GM23338 (cell line): ENCODE measurements around the gene IL1RL1. TPM values are rescaled to one million over a fixed set of nuclear protein-coding genes. Genes with fewer than 3 reads are reported as not detected.

Source experiments
- ATAC-seq: fragments of 200-7000 bp; cut with Tn5 transposase; 3 replicates; pipeline ENCODE4 v1.9.1; 2020
- DNase-seq: peaks from one replicate; pipeline ENCODE4 v3.0.0-alpha.2; 2015; ENCODE audit warnings: low spot score
- H2AFZ ChIP-seq: fragments of 200-600 bp; sonication (generic); 2 replicates; pipeline ENCODE4 v1.8.0; 2016; ENCODE audit warnings: antibody characterized with exemption, mild to moderate bottlenecking, moderate library complexity
- H3F3A ChIP-seq: fragments of 200-600 bp; sonication (generic); replicated peaks from 2 replicates; pipeline ENCODE4 v1.8.0; 2017; ENCODE audit warnings: antibody characterized with exemption, mixed run types, low read depth
- H3K27ac ChIP-seq: fragments of 200-600 bp; sonication (generic); 2 replicates; pipeline ENCODE4 v1.6.1; 2016; ENCODE audit warnings: low read depth
- H3K27me3 ChIP-seq: fragments of 200-600 bp; sonication (generic); 2 replicates; pipeline ENCODE4 v1.8.0; 2016; ENCODE audit warnings: mild to moderate bottlenecking, mixed run types, moderate library complexity; ENCODE audit not compliant: insufficient read depth
- H3K36me3 ChIP-seq: fragments of 200-600 bp; sonication (generic); 2 replicates; pipeline ENCODE4 v1.8.0; 2016; ENCODE audit warnings: mild to moderate bottlenecking; ENCODE audit not compliant: insufficient read depth
- H3K4me1 ChIP-seq: fragments of 200-600 bp; sonication (generic); 2 replicates; pipeline ENCODE4 v1.8.0; 2016; ENCODE audit warnings: mild to moderate bottlenecking, moderate library complexity; ENCODE audit not compliant: insufficient read depth
- H3K4me2 ChIP-seq: fragments of 200-600 bp; sonication (generic); 2 replicates; pipeline ENCODE4 v1.7.1; 2017; ENCODE audit warnings: mixed run types
- H3K4me3 ChIP-seq: fragments of 200-600 bp; sonication (generic); 2 replicates; pipeline ENCODE4 v1.6.1; 2016; ENCODE audit warnings: mixed run types
- H3K79me2 ChIP-seq: fragments of 200-600 bp; sonication (generic); replicated peaks from 2 replicates; pipeline ENCODE4 v1.8.0; 2017; ENCODE audit warnings: mild to moderate bottlenecking; ENCODE audit not compliant: insufficient read depth
- H3K9me2 ChIP-seq: fragments of 200-600 bp; sonication (generic); 2 replicates; pipeline ENCODE4 v1.8.0; 2017; ENCODE audit not compliant: insufficient read depth
- H4K20me1 ChIP-seq: fragments of 200-600 bp; sonication (generic); replicated peaks from 2 replicates; pipeline ENCODE4 v1.8.0; 2017; ENCODE audit warnings: mild to moderate bottlenecking; ENCODE audit not compliant: insufficient read depth
- H3K27ac Mint-ChIP-seq: 2 replicates; pipeline ENCODE4 v1.8.0; 2020; ENCODE audit warnings: inconsistent platforms, mild to moderate bottlenecking, moderate library complexity, mixed read lengths
- H3K27me3 Mint-ChIP-seq: 3 replicates; pipeline ENCODE4 v1.8.0; 2022; ENCODE audit warnings: low read depth, mild to moderate bottlenecking, moderate library complexity, mixed read lengths, inconsistent platforms; ENCODE audit not compliant: insufficient read depth, poor library complexity
- H3K36me3 Mint-ChIP-seq: 3 replicates; pipeline ENCODE4 v1.8.0; 2021; ENCODE audit warnings: low read depth, mild to moderate bottlenecking, inconsistent platforms, moderate library complexity, mixed read lengths
- H3K4me1 Mint-ChIP-seq: 3 replicates; pipeline ENCODE4 v1.8.0; 2020; ENCODE audit warnings: mild to moderate bottlenecking, inconsistent platforms, mixed read lengths
- H3K4me3 Mint-ChIP-seq: 3 replicates; pipeline ENCODE4 v1.8.0; 2021; ENCODE audit warnings: moderate library complexity, mild to moderate bottlenecking, inconsistent platforms, mixed read lengths
- H3K9me3 Mint-ChIP-seq: 3 replicates; pipeline ENCODE4 v1.8.0; 2020; ENCODE audit warnings: moderate library complexity, mild to moderate bottlenecking, inconsistent platforms, mixed read lengths
- CREB1 ChIP-seq: fragments of 250-450 bp; sonication (Bioruptor Pico); IDR thresholded peaks from 2 replicates; pipeline ENCODE4 v1.5.0; 2020; ENCODE audit warnings: low read depth, mild to moderate bottlenecking, moderate library complexity
- CTCF ChIP-seq, 2 experiments: fragments of 200-600 bp in 1 of 2; sonication (generic) in 1 of 2; conservative IDR thresholded peaks; 2 replicates each; pipeline versions ENCODE4 v1.5.1 to v1.6.1; 2016 to 2017; ENCODE audit warnings: antibody characterized with exemption in 2 of 2, low read depth in 2 of 2, mild to moderate bottlenecking in 2 of 2, moderate library complexity in 1 of 2
- ETS1 ChIP-seq: IDR thresholded peaks from 2 replicates; pipeline ENCODE4 v1.6.1; 2016; ENCODE audit warnings: antibody characterized with exemption
- EZH2 ChIP-seq: fragments of 200-600 bp; sonication (generic); IDR thresholded peaks from one replicate; pipeline ENCODE4 v1.8.0; 2017; ENCODE audit warnings: antibody characterized with exemption, mild to moderate bottlenecking, low read depth; ENCODE audit not compliant: unreplicated experiment
- EZH2phosphoT487 ChIP-seq: fragments of 200-600 bp; sonication (generic); IDR thresholded peaks from one replicate; pipeline ENCODE4 v1.8.1; 2018; ENCODE audit warnings: antibody characterized with exemption; ENCODE audit not compliant: unreplicated experiment
- JUNB ChIP-seq: IDR thresholded peaks from one replicate; pipeline ENCODE4 v1.6.1; 2016; ENCODE audit warnings: antibody characterized with exemption; ENCODE audit not compliant: unreplicated experiment
- NANOG ChIP-seq: IDR thresholded peaks from 2 replicates; pipeline ENCODE4 v1.6.1; 2016; ENCODE audit warnings: antibody characterized with exemption, borderline replicate concordance
- POLR2AphosphoS5 ChIP-seq: IDR thresholded peaks from 2 replicates; pipeline ENCODE4 v1.6.1; 2016; ENCODE audit warnings: antibody characterized with exemption, low read depth
- REST ChIP-seq: IDR thresholded peaks from one replicate; pipeline ENCODE4 v1.6.1; 2018; ENCODE audit warnings: antibody characterized with exemption; ENCODE audit not compliant: unreplicated experiment
- STAT1 ChIP-seq: IDR thresholded peaks from one replicate; pipeline ENCODE4 v1.6.1; 2016; ENCODE audit warnings: antibody characterized with exemption; ENCODE audit not compliant: unreplicated experiment
- ZNF114 ChIP-seq: fragments of 250-450 bp; sonication (Bioruptor Pico); IDR thresholded peaks from 2 replicates; pipeline ENCODE4 v1.5.0; 2020; ENCODE audit warnings: mild to moderate bottlenecking, moderate library complexity
- ZNF331 ChIP-seq: fragments of 250-450 bp; sonication (Bioruptor Pico); IDR thresholded peaks from 2 replicates; pipeline ENCODE4 v1.5.0; 2020; ENCODE audit warnings: low read depth, mild to moderate bottlenecking, moderate library complexity
- polyA plus RNA-seq: library from polyadenylated mRNA; unstranded; fragments of >200 nt; fragmentation: Nextera tagmentation; extraction: Ambion mirVana; gene quantifications from 2 replicates; pipeline ENCODE4 v1.2.1, GENCODE V29; 2016
- total RNA-seq: library from RNA; depleted of rRNA; stranded (reverse); fragments of >200 nt; shearing (Covaris generic); gene quantifications from 2 replicates; pipeline ENCODE4 v1.2.3, GENCODE V29; 2014
- TF ChIP-seq, protein P1 (sequence below): fragments of 250-450 bp; sonication (Bioruptor Pico); IDR thresholded peaks from 2 replicates; pipeline ENCODE4 v1.5.0; 2020; ENCODE audit warnings: mild to moderate bottlenecking, moderate library complexity

IL1RL1 gene
- total and polyA plus RNA-seq, 2 experiments from 2014 or later: not detected

DNA sequence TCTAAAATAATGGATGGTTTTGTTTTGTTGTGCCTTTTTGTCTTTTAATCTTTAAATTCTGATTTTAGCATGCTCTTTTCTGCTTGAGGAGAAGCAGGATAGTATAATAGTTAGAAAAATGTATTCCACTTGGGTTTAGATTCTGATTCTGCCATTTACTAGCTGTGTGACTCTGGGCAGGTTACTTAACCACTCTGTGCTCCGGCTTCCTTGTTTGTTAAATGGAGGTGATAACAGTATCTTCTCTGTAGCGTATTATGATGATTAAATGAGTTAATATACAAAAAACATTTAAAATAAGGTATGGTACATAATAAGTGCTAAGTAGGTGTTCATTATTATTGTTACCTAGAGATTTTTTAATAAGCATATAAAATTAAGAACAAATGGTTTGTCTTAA, 84.6 kb downstream of the IL1RL1 start:
- Histone ChIP-seq H3K27me3 (no peaks in the 10 kb centered on the region), H3K4me2 (no peak overlapping the region), H3K4me3 (no peak overlapping the region), H3K79me2 (no peaks in the 10 kb centered on the region), H3K4me1 (no peaks in the 10 kb centered on the region), H2AFZ (no peak overlapping the region), H3F3A (no peaks in the 10 kb centered on the region), H3K9me2 (no peaks in the 10 kb centered on the region), H3K27ac (no peak overlapping the region), H3K36me3 (no peaks in the 10 kb centered on the region), H4K20me1 (no peaks in the 10 kb centered on the region)
- Mint-ChIP-seq H3K27ac (no peak overlapping the region), H3K36me3 (no peaks in the 10 kb centered on the region), H3K4me3 (no peak overlapping the region), H3K4me1 (no peaks in the 10 kb centered on the region), H3K9me3 (no peaks in the 10 kb centered on the region), H3K27me3 (no peaks in the 10 kb centered on the region)
- TF ChIP-seq, protein P1, sequence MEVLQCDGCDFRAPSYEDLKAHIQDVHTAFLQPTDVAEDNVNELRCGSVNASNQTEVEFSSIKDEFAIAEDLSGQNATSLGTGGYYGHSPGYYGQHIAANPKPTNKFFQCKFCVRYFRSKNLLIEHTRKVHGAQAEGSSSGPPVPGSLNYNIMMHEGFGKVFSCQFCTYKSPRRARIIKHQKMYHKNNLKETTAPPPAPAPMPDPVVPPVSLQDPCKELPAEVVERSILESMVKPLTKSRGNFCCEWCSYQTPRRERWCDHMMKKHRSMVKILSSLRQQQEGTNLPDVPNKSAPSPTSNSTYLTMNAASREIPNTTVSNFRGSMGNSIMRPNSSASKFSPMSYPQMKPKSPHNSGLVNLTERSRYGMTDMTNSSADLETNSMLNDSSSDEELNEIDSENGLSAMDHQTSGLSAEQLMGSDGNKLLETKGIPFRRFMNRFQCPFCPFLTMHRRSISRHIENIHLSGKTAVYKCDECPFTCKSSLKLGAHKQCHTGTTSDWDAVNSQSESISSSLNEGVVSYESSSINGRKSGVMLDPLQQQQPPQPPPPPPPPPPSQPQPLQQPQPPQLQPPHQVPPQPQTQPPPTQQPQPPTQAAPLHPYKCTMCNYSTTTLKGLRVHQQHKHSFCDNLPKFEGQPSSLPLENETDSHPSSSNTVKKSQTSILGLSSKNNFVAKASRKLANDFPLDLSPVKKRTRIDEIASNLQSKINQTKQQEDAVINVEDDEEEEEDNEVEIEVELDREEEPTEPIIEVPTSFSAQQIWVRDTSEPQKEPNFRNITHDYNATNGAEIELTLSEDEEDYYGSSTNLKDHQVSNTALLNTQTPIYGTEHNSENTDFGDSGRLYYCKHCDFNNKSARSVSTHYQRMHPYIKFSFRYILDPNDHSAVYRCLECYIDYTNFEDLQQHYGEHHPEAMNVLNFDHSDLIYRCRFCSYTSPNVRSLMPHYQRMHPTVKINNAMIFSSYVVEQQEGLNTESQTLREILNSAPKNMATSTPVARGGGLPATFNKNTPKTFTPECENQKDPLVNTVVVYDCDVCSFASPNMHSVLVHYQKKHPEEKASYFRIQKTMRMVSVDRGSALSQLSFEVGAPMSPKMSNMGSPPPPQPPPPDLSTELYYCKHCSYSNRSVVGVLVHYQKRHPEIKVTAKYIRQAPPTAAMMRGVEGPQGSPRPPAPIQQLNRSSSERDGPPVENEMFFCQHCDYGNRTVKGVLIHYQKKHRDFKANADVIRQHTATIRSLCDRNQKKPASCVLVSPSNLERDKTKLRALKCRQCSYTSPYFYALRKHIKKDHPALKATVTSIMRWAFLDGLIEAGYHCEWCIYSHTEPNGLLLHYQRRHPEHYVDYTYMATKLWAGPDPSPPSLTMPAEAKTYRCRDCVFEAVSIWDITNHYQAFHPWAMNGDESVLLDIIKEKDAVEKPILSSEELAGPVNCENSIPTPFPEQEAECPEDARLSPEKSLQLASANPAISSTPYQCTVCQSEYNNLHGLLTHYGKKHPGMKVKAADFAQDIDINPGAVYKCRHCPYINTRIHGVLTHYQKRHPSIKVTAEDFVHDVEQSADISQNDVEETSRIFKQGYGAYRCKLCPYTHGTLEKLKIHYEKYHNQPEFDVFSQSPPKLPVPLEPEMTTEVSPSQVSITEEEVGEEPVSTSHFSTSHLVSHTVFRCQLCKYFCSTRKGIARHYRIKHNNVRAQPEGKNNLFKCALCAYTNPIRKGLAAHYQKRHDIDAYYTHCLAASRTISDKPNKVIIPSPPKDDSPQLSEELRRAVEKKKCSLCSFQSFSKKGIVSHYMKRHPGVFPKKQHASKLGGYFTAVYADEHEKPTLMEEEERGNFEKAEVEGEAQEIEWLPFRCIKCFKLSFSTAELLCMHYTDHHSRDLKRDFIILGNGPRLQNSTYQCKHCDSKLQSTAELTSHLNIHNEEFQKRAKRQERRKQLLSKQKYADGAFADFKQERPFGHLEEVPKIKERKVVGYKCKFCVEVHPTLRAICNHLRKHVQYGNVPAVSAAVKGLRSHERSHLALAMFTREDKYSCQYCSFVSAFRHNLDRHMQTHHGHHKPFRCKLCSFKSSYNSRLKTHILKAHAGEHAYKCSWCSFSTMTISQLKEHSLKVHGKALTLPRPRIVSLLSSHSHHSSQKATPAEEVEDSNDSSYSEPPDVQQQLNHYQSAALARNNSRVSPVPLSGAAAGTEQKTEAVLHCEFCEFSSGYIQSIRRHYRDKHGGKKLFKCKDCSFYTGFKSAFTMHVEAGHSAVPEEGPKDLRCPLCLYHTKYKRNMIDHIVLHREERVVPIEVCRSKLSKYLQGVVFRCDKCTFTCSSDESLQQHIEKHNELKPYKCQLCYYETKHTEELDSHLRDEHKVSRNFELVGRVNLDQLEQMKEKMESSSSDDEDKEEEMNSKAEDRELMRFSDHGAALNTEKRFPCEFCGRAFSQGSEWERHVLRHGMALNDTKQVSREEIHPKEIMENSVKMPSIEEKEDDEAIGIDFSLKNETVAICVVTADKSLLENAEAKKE: no peak
- TF ChIP-seq JUNB: no peak
- TF ChIP-seq ZNF114: no peak
- no peak for TF ChIP-seq CREB1 (CRISPR knock-in tag)
- TF ChIP-seq NANOG: no peak
- no peak for TF ChIP-seq POLR2AphosphoS5
- TF ChIP-seq EZH2: no peak
- TF ChIP-seq EZH2phosphoT487: no peak
- no peak for TF ChIP-seq STAT1
- TF ChIP-seq ZNF331 (CRISPR knock-in tag): no peak
- TF ChIP-seq CTCF (conservative IDR thresholded peaks at IDR 0.05; ENCODE audit: low read depth in 2 of 2): no peak
- no peak for TF ChIP-seq ETS1
- no peak for TF ChIP-seq REST
- ATAC-seq (no peak), DNase-seq (no peak)
